Activated CD4-positive, CD25-positive, alpha-beta regulatory T cell (primary cell): ENCODE data around the gene ATXN1.
"Not testable (repeated sequence)": the region's sequence is repeated elsewhere in the genome, so short reads cannot be mapped to it uniquely, and the experiment has no call there.

Experiments
- DNase-seq, 4 experiments: peaks; one replicate each; lab custom pipeline; 2025; lab: John Stamatoyannopoulos, UW

The ATXN1 gene

GRCh38 chr6:16570946-16571345 lies 190.3 kb downstream of the ATXN1 start:
- no peak for DNase-seq

- no peak for DNase-seq
Observed at GRCh38 chr6:16570221-16570553, 191.1 kb downstream of the ATXN1 start.

- no peak for DNase-seq
Observed at GRCh38 chr6:16568128-16568527, 193.1 kb downstream of the ATXN1 start.

DNA sequence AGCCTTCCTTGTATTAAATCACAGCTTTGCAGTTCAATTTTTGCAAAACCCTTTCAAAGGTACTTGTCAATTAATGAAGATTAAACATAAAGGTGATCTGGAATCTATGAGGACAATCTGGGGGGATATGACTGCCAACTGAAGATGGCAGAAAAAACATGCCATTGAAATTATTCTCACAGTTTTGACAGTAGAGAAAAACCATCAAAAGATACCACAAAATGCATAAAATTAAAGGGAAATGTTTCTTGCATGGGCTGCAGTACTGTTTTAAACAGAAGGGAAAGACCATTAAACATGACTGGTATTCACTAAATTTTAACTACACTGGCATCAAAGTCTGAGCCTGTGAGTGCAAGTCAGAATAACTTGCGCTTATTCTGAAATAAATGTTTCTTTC lies 194.2 kb downstream of the ATXN1 start:
- no peak for DNase-seq

DNA sequence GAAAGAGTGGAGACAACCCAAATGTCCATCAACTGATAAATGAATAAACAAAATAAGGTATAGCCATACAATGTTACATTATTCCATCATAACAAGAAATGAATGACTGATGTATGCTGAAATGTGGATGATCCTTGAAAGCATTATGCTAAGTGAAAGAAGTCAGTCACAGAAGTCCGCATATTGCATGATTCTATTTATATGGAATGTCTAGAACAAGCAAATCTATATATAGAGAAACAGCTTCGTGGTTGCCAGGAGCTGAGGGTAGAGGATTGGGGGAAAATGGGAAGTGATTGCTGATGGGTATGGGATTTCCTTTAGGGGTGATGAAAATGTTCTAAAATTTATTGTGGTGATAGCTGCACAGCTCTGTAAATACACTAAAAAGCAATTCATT lies 196.8 kb downstream of the ATXN1 start:
- DNase-seq = no peak

- no peak for DNase-seq
Observed at GRCh38 chr6:16563628-16564240, 197.5 kb downstream of the ATXN1 start.

- no peak for DNase-seq
Observed at GRCh38 chr6:16562498-16562897, 198.8 kb downstream of the ATXN1 start.

- no peak for DNase-seq
Observed at GRCh38 chr6:16559071-16559470, 202.2 kb downstream of the ATXN1 start.

DNA sequence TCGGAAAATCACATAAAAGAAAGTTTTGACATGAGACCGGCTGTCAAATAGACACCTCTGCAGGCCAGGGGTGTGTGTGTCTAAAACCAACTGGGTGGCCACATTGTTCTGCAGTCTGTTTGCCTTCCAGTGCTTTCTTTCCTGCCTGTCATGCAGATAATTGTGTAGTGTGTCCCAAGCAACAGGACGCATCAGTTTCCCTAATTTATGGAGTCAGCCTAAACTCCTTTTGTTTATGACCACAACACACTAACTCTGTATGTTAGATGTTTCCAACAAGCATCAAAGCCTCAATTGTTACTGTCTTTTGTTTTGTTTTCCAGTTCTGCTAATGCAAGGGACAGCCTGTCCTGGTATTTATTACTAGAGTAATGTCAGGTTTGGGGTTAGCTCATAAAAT lies 205.7 kb downstream of the ATXN1 start:
- no peak for DNase-seq

DNA sequence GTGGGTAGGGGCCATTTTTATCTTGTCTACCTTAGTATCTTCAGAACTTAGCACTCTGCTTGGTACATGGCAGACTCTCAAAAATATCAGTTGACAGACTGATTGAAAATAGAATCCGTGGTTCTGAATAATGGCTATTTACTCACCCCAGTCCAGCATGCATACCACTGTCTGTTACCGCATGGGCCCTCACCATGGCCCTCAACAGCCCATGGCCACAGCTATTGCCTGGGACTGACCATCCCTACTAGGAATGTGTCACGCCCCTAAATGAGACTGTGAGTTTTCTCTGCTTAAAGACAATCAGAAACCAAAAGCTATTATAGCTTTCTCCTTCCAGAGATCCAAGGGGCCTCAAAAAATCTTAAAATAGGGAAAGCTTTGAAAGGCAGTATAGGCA lies 207.7 kb downstream of the ATXN1 start:
- DNase-seq = no peak

DNA sequence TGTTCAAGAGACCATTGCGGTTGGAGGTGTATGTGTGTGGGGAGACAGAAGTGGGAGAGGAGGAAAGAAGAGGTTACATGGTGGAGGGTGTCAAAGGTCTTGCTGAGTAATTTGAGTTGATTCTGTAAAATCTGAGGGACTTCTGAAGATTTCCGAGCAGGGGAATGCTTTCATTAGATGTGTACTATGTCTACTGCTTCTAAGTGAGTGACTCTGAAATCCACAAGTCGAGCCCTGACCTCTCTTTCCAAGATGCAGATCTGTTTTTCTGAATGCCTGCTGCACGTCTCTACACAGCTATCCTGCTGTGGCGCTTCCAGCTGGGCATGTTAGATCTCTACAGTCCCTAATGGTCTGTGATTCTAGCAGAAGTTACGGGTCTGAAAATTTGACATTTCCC lies 209.8 kb downstream of the ATXN1 start:
- DNase-seq = no peak

GRCh38 chr6:16548121-16548520 lies 213.1 kb downstream of the ATXN1 start:
- no peak for DNase-seq

DNA sequence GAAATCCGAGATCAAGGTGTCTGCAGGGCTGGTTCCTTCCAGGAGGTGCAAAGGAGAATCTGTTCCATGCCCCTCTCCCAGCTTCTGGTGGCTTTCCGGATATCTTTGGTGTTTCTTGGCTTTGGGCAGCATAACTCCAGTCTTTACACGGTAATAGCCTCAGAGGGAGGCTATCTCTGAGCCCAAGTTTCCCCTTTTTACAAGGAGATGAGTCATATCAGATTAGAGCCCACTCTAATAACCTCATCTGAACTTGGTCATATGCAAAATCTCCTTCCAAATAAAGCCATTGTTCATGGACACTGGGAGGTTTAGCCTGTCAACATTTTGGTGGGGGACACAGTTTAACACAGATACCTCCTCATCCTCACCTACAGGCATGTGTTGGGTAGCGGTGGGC lies 213.7 kb downstream of the ATXN1 start:
- no peak for DNase-seq

- no peak for DNase-seq
Observed at GRCh38 chr6:16546861-16547260, 214.4 kb downstream of the ATXN1 start.

GRCh38 chr6:16545382-16545781 lies 215.9 kb downstream of the ATXN1 start:
- DNase-seq = no peak

DNA sequence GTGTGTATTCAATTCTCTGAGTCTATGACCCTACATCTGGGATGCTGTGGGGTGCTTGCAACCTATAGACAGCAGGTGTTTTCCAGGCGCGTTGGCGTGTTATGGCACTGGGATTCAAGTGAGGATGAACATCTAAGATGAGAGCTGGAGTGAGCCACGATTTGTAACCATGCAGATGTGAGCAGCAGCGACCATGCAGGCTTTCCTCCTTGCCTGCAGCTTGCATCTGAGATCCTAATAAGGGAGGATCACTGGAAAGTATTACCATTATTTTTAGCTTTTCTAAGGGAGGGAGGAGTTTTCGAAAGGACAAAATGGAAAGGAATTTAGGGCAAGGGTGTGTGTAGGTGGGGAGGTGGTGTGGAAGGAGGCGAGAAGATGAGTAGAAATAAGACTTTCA lies 216.7 kb downstream of the ATXN1 start:
- DNase-seq = no peak

DNA sequence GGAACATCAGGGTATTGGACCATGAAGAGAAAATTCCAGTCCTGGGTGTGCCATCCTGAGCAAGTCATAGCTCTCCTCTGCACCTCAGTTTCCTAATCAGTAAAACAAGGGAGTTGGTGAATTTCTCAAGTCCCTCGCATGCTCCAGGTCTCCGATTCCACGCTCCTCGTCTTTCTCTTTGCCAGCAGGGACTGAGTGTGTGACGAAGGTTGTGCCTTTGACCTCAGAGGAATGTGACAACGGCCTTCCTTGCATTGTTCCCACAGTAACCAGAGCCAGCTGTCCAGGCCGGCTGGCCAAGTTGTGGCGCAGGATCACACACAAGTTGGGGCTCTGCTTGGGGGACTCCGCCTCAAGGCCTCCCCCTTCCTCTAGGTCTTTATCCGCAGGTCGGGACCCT lies 217.3 kb downstream of the ATXN1 start:
- no peak for DNase-seq

DNA sequence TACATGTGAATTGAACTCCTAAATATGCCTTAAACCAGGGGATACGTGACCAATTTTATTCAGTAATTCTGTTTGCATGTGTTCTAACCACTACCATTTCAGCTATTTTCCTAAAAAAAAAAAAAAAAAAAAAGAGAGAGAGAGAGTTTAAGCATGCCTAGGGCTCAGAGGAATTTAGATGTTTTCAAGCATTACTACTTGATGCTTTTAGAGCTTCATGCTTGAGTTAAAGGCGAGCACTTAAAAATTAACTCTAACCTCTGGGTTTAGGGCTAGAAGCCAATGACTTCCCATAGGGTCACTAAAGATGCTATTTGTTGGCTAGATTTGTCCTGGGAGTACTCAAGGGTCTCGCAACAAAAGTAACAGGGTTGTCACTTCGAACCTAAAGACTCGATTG lies 217.7 kb downstream of the ATXN1 start:
- no peak for DNase-seq

GRCh38 chr6:16542070-16542469 lies 219.2 kb downstream of the ATXN1 start:
- DNase-seq = no peak

DNA sequence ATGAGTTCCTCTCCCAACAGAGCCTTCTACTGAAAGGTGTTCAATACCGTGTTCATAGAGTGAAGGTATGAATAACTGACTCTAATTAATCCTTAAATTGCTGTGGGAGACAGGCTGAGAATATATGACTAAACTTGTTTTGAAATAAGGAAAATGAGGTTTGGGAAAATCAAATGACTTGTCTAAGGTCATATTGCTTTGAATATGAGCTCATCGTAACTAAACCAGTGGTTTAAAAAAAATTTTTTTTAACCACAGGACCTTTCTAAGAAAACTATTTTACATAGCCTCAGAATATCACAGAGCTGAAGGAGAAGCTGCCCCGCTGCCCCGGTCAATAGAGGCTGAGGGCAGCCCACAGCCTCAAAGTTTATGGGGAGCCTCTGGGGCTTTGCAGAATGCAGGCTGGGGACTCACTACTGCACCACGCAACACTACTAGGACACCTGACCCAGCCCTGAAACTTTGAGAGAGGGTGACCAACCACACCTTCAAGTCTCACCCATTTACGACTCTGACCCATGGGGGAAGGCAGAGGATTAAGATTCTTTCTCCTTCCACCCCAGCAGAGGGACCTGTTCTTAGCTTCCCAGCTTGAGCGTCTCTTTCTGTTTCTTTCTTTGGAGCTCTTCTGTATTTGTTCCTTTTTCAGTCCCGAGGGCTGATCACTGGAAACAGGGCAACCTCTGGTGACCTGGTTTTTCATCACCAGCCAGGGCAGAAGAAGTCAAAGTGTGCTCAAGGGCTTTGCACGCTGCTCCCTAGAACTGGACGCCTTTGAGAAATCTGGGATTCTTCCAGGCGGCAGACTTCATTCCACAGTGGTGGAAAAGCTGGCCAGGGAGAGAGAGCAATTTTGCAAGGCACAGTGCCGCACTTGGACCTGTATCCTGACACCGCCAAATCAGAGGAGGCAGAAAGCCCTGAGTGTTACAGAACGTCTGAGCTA lies 220.2 kb downstream of the ATXN1 start:
- no peak for DNase-seq

GRCh38 chr6:16540383-16540782 lies 220.9 kb downstream of the ATXN1 start:
- not testable (repeated sequence) for DNase-seq

GRCh38 chr6:16539086-16539931 lies 222.0 kb downstream of the ATXN1 start:
- no peak for DNase-seq

DNA sequence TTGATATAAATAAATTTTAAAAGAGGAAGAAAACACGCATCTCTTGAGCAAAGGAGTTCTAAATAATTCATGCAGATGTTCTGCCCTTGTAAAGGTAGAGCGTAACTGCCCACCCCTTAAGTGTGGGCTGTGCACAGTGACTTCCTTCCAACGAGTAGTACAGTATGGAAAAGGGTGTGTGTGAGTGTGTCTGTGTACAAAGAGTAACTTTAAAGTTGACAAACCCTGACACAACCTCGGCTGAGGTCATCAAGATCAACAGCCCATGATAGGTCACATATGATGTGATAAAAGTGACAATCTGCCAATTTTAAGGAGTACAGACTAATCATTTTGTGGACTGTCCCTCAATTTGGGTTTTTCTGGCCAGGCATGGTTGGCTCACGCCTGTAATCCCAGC lies 225.7 kb downstream of the ATXN1 start:
- DNase-seq = no peak
